Mammary epithelial cell (primary cell): ENCODE data around the gene COP1.

Experiments used
- EZH2 ChIP-seq: IDR thresholded peaks from 2 replicates; pipeline ENCODE4 v1.6.1; 2012; ENCODE audit warnings: low read length, inconsistent platforms, borderline replicate concordance
- TF ChIP-seq, protein P1 (sequence below), 2 donors: IDR thresholded peaks in 1 of 2; conservative IDR thresholded peaks in 1 of 2; 2 replicates each; pipeline ENCODE4 v1.5.1; 2011 to 2012; ENCODE audit warnings: inconsistent platforms in 2 of 2, low read length in 2 of 2, mild to moderate bottlenecking in 2 of 2, control low read depth in 1 of 2, low read depth in 1 of 2; ENCODE audit not compliant: insufficient read depth in 1 of 2; ENCODE audit errors: extremely low read depth in 1 of 2

GRCh38 chr1:175918364-175918801, 288.7 kb downstream of the COP1 start:
- TF ChIP-seq, protein P1, sequence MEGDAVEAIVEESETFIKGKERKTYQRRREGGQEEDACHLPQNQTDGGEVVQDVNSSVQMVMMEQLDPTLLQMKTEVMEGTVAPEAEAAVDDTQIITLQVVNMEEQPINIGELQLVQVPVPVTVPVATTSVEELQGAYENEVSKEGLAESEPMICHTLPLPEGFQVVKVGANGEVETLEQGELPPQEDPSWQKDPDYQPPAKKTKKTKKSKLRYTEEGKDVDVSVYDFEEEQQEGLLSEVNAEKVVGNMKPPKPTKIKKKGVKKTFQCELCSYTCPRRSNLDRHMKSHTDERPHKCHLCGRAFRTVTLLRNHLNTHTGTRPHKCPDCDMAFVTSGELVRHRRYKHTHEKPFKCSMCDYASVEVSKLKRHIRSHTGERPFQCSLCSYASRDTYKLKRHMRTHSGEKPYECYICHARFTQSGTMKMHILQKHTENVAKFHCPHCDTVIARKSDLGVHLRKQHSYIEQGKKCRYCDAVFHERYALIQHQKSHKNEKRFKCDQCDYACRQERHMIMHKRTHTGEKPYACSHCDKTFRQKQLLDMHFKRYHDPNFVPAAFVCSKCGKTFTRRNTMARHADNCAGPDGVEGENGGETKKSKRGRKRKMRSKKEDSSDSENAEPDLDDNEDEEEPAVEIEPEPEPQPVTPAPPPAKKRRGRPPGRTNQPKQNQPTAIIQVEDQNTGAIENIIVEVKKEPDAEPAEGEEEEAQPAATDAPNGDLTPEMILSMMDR (conservative IDR thresholded peaks at IDR 0.05 in 1 of 2, IDR thresholded peaks at IDR 0.05 in 1 of 2; ENCODE audit: extremely low read depth in 1 of 2, insufficient read depth in 1 of 2, low read depth in 1 of 2, low read length in 2 of 2): no peak
- TF ChIP-seq EZH2: no peak
